ENCODE data around the gene SCGB1C1. TPM values are rescaled to one million over a fixed set of nuclear protein-coding genes. Genes with fewer than 3 reads are reported as not detected.

The SCGB1C1 gene
- total and polyA plus RNA-seq, 9 donors: not detected

DNA sequence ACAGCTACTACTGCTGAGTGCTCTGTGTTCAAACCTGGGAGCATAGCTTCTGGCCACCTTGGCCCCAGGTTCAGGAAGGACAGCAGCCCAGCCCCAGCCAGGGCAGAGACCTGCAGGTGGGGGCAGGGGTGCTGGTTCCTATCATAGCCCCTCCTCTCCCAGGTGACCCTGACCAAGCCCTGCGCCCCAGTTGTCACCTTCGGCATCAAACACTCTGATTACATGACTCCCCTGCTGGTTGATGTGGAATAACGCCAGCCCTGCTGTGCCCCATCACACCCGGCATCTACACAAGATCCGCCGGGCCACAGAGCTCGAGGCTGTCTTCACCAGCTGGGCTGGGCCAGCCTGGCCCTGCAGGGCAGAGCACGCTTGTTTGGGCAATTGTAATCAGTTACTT, 6.9 kb downstream of the SCGB1C1 start:
- H3K27me3 ChIP-seq: no peaks in the 10 kb centered on the region
- intact Hi-C loops (cut with DNase I): loop anchor here in 3 of 4 donors (10.0 kb wide), 2 partner anchors 105 to 165 kb away; partner anchors contain the start of genes B4GALNT4 (in 3 of the 3) and IFITM2 (in 1 of the 3)
- no peaks in the 10 kb centered on the region for H3K36me3 ChIP-seq
- H3K9me3 ChIP-seq: no peaks in the 10 kb centered on the region
- H3K4me3 ChIP-seq: no peak overlapping the region
- no peak overlapping the region for H3K27ac ChIP-seq
- 60 to 79% (median 73%) methylated on average over 8 of the region's 8 CpGs for WGBS, 3 donors
- peaks cover 4% of the 10 kb centered on the region for H3K4me1 ChIP-seq (ENCODE audit: insufficient read depth)
- TF ChIP-seq POLR2A (IDR thresholded peaks at IDR 0.05) (no peak), EP300 (IDR thresholded peaks at IDR 0.05) (no peak)
- TF ChIP-seq, protein P1, sequence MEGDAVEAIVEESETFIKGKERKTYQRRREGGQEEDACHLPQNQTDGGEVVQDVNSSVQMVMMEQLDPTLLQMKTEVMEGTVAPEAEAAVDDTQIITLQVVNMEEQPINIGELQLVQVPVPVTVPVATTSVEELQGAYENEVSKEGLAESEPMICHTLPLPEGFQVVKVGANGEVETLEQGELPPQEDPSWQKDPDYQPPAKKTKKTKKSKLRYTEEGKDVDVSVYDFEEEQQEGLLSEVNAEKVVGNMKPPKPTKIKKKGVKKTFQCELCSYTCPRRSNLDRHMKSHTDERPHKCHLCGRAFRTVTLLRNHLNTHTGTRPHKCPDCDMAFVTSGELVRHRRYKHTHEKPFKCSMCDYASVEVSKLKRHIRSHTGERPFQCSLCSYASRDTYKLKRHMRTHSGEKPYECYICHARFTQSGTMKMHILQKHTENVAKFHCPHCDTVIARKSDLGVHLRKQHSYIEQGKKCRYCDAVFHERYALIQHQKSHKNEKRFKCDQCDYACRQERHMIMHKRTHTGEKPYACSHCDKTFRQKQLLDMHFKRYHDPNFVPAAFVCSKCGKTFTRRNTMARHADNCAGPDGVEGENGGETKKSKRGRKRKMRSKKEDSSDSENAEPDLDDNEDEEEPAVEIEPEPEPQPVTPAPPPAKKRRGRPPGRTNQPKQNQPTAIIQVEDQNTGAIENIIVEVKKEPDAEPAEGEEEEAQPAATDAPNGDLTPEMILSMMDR (IDR thresholded peaks at IDR 0.05): no peak
- DNase-seq: peak in 2 of 5 donors; percentile 22 to 23

DNA sequence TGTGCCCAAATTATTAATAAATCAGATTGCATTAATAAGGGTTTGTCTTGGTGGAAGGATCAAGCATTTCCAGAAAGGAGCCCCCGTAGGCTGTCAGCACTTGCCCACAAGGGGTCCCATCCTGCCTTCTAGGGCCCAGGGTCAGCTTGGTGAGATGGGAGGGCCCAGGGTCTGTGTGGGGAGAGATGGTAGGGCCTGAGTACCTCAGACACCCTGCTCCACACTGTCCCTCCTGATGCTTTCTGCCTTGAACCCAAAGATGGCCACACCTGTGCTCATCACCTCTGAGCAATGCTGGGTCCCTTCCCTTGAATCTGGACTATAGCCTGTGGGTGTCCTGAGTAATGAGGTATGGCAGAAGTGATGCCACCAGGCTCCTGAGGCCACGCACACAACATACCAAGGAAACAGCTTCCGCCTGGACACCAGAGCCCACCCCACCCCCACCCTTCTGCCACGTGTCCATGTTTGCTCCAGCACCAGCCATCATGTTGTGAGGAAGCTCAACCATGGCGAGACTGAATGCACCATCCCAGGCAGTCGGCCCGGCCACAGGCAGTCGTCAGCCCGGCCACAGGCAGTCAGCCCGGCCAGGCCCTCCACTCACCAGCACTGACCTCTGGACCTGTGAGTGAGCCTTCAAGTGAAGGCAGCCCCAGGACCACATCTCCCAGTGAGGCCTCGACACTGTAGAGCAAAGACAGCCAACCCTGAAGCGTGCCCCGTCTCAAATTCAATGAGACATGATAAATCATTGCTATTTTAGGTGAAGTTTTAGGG, 7.5 kb downstream of the SCGB1C1 start:
- TF ChIP-seq EP300 (IDR thresholded peaks at IDR 0.05): no peak
- TF ChIP-seq POLR2A (IDR thresholded peaks at IDR 0.05): no peak
- TF ChIP-seq, protein P1 (IDR thresholded peaks at IDR 0.05): no peak
- Histone ChIP-seq H3K4me3 (no peak overlapping the region), H3K27me3 (no peaks in the 10 kb centered on the region), H3K9me3 (no peaks in the 10 kb centered on the region), H3K27ac (no peak overlapping the region), H3K36me3 (no peaks in the 10 kb centered on the region), H3K4me1 (ENCODE audit: insufficient read depth) (peaks cover 9% of the 10 kb centered on the region)
- DNase-seq: peak in 2 of 5 donors; percentile 18 to 20
- intact Hi-C loops (cut with DNase I): loop anchor here in 3 of 4 donors (10.0 kb wide), 2 partner anchors 104 to 164 kb away; partner anchors contain the start of genes B4GALNT4 (in 3 of the 3) and IFITM2 (in 1 of the 3)
- 84 to 89% (median 87%) methylated on average over 13 of the region's 13 CpGs for WGBS, 3 donors

DNA sequence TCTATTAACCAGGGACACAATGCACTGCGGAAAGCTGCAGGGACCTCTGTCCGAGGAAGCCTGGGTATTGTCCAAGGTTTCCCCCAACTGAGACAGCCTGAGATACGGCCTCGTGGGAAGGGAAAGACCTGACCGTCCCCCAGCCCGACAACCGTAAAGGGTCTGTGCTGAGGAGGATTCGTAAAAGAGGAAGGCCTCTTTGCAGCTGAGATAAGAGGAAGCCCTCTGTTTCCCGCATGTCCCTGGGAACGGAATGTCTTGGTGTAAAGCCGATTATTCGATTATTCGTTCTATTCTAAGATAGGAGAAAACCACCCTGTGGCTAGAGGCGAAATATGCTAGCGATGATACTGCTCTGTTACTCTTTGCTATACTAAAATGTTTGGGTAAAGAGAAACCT, 9.1 kb downstream of the SCGB1C1 start:
- no peaks in the 10 kb centered on the region for H3K9me3 ChIP-seq
- 69 to 72% (median 72%) methylated on average over 15 of the region's 15 CpGs for WGBS, 3 donors
- H3K27me3 ChIP-seq: no peaks in the 10 kb centered on the region
- no peak overlapping the region for H3K27ac ChIP-seq
- peaks cover 15% of the 10 kb centered on the region for H3K4me1 ChIP-seq (ENCODE audit: insufficient read depth)
- DNase-seq: peak in 1 of 5 donors; percentile 9
- intact Hi-C loops (cut with DNase I): loop anchor here in 3 of 4 donors (10.0 kb wide), 2 partner anchors 103 to 163 kb away; partner anchors contain the start of genes B4GALNT4 (in 3 of the 3) and IFITM2 (in 1 of the 3)
- TF ChIP-seq POLR2A (IDR thresholded peaks at IDR 0.05) (no peak), EP300 (IDR thresholded peaks at IDR 0.05) (no peak)
- TF ChIP-seq, protein P1 (IDR thresholded peaks at IDR 0.05): no peak
- H3K36me3 ChIP-seq: no peaks in the 10 kb centered on the region
- no peak overlapping the region for H3K4me3 ChIP-seq

DNA sequence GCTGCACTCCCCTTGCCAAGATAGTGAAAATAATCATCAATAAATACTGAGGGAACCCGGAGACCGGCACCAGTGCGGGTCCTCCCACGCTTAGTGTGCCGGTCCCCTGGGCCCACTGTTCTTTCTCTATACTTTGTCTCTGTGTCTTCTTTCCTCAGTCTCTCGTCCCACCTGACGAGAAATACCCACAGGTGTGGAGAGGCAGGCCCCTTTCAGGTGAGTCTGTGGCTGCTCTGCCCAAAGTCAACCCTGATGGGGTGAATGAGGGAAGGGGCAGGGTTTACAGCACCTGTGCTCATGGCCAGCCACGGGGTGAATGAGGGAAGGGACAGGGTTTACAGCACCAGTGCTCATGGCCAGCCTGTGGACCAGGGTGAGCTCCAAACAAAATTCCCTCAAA, 9.6 kb downstream of the SCGB1C1 start:
- Histone ChIP-seq H3K4me1 (ENCODE audit: insufficient read depth) (peaks cover 15% of the 10 kb centered on the region), H3K4me3 (no peak overlapping the region), H3K27me3 (no peaks in the 10 kb centered on the region), H3K9me3 (no peaks in the 10 kb centered on the region), H3K36me3 (no peaks in the 10 kb centered on the region), H3K27ac (no peak overlapping the region)
- WGBS, 3 donors: 62 to 69% (median 65%) methylated on average over 8 of the region's 8 CpGs
- peak in 1 of 5 donors; percentile 17 for DNase-seq
- intact Hi-C loops (cut with DNase I): loop anchor here in 3 of 4 donors (10.0 kb wide), 2 partner anchors 102 to 162 kb away; partner anchors contain the start of genes B4GALNT4 (in 3 of the 3) and IFITM2 (in 1 of the 3)
- TF ChIP-seq POLR2A (IDR thresholded peaks at IDR 0.05) (no peak), EP300 (IDR thresholded peaks at IDR 0.05) (no peak)
- TF ChIP-seq, protein P1 (IDR thresholded peaks at IDR 0.05): no peak

Measured in ovary (tissue), 9 donors.